HepG2 (cell line): ENCODE results near the gene SEC16A.
"Not testable (repeated sequence)": the region's sequence is repeated elsewhere in the genome, so short reads cannot be mapped to it uniquely, and the experiment has no call there.

ENCODE experiments used
- CBX1 ChIP-seq: IDR thresholded peaks from one replicate; pipeline ENCODE4 v1.6.1; 2016; ENCODE audit warnings: antibody characterized with exemption, low read depth
- CREB1 ChIP-seq, 2 experiments: fragments of 450-650 bp in 1 of 2; IDR thresholded peaks; 2 replicates each; pipeline ENCODE4 v1.6.1; 2016 to 2017; ENCODE audit warnings: control low read depth in 1 of 2, mild to moderate bottlenecking in 1 of 2, missing compliant biosample characterization in 1 of 2, missing genetic modification characterization in 1 of 2
- CTCF ChIP-seq: sonication (generic); formaldehyde crosslinking; IDR thresholded peaks from 2 replicates; pipeline ENCODE4 v1.5.0; 2020; ENCODE audit warnings: mild to moderate bottlenecking, missing genetic modification reagents, moderate library complexity
- JUN ChIP-seq: sonication (generic); formaldehyde crosslinking; IDR thresholded peaks from 2 replicates; pipeline ENCODE4 v1.4.0; 2020; ENCODE audit warnings: mild to moderate bottlenecking, missing genetic modification reagents
- JUNB ChIP-seq: sonication (generic); formaldehyde crosslinking; IDR thresholded peaks from 2 replicates; pipeline ENCODE4 v1.8.0; 2022; ENCODE audit warnings: missing genetic modification reagents, mild to moderate bottlenecking, borderline replicate concordance
- KIAA2018 ChIP-seq: sonication (generic); formaldehyde crosslinking; IDR thresholded peaks from 2 replicates; pipeline ENCODE4 v1.5.0; 2020; ENCODE audit warnings: mild to moderate bottlenecking, missing genetic modification reagents, borderline replicate concordance
- RBFOX2 ChIP-seq: fragments of 200-400 bp; formaldehyde crosslinking; IDR thresholded peaks from 2 replicates; pipeline ENCODE4 v1.6.1; 2017; ENCODE audit warnings: low read depth, mild to moderate bottlenecking, low read length
- SP5 ChIP-seq: IDR thresholded peaks from 2 replicates; pipeline ENCODE4 v1.6.1; 2016; ENCODE audit warnings: low read depth, borderline replicate concordance
- TCF7L2 ChIP-seq: IDR thresholded peaks from 2 replicates; pipeline ENCODE4 v1.6.1; 2011; ENCODE audit warnings: mild to moderate bottlenecking, low read depth, low read length, moderate library complexity
- ZBTB7B ChIP-seq: sonication (generic); formaldehyde crosslinking; IDR thresholded peaks from 2 replicates; pipeline ENCODE4 v1.4.0; 2020; ENCODE audit warnings: missing genetic modification reagents
- ZNF281 ChIP-seq: sonication (generic); formaldehyde crosslinking; IDR thresholded peaks from 2 replicates; pipeline ENCODE4 v1.4.0; 2020; ENCODE audit warnings: missing genetic modification reagents, borderline replicate concordance
- ZNF652 ChIP-seq: IDR thresholded peaks from 2 replicates; pipeline ENCODE4 v1.6.1; 2016; ENCODE audit warnings: low read depth, borderline replicate concordance
- TF ChIP-seq, protein P1 (sequence below): sonication (generic); formaldehyde crosslinking; IDR thresholded peaks from 2 replicates; pipeline ENCODE4 v1.5.1; 2020; ENCODE audit warnings: mild to moderate bottlenecking, missing genetic modification reagents
- TF ChIP-seq, protein P2 (sequence below): IDR thresholded peaks from 2 replicates; pipeline ENCODE4 v1.6.1; 2016; ENCODE audit warnings: control low read depth

DNA sequence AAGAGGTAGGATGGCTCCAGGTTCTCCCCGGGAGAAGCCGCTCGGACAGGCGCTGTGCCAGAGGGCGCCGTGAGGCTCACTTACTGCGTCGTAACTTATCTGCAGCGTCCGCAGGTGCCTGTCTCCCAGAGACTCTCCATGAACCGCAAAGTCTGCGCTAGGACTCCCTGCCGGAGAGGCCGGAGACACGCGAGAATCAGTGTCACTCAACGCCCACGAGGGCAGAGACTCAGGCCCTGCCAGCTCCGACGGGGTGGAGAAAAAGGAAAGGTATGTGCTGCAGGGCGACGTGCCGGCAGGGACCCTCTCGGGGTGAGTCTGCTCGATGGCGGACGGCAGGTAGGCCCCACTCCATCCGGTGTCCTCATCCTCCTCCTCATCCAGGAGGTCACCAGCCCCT lies 75.8 kb downstream of the SEC16A start:
- TF ChIP-seq ZNF281 (CRISPR knock-in tag); ZBTB7B (CRISPR knock-in tag); CTCF (CRISPR knock-in tag); ZNF652 (CRISPR knock-in tag); RBFOX2; JUNB; SP5; CBX1; TCF7L2; JUN (CRISPR knock-in tag); CREB1 (IDR thresholded peaks at IDR 0.05); CREB1 (CRISPR knock-in tag; IDR thresholded peaks at IDR 0.05); KIAA2018 (CRISPR knock-in tag): not testable (repeated sequence)
- TF ChIP-seq, protein P1, sequence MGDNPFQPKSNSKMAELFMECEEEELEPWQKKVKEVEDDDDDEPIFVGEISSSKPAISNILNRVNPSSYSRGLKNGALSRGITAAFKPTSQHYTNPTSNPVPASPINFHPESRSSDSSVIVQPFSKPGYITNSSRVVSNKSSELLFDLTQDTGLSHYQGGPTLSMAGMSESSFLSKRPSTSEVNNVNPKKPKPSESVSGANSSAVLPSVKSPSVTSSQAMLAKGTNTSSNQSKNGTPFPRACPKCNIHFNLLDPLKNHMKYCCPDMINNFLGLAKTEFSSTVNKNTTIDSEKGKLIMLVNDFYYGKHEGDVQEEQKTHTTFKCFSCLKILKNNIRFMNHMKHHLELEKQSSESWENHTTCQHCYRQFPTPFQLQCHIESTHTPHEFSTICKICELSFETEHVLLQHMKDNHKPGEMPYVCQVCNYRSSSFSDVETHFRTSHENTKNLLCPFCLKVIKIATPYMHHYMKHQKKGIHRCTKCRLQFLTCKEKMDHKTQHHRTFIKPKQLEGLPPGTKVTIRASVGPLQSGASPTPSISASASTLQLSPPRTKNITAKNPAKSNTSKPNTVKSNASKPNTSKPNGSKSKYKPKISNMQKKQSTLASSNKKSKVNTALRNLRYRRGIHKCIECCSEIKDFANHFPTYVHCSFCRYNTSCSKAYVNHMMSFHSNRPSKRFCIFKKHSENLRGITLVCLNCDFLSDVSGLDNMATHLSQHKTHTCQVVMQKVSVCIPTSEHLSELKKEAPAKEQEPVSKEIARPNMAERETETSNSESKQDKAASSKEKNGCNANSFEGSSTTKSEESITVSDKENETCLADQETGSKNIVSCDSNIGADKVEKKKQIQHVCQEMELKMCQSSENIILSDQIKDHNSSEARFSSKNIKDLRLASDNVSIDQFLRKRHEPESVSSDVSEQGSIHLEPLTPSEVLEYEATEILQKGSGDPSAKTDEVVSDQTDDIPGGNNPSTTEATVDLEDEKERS = not testable (repeated sequence)
- TF ChIP-seq, protein P2, sequence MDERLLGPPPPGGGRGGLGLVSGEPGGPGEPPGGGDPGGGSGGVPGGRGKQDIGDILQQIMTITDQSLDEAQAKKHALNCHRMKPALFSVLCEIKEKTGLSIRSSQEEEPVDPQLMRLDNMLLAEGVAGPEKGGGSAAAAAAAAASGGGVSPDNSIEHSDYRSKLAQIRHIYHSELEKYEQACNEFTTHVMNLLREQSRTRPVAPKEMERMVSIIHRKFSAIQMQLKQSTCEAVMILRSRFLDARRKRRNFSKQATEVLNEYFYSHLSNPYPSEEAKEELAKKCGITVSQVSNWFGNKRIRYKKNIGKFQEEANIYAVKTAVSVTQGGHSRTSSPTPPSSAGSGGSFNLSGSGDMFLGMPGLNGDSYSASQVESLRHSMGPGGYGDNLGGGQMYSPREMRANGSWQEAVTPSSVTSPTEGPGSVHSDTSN (CRISPR knock-in tag) = not testable (repeated sequence)
